HEK293T (cell line): Measurements from ENCODE around the gene IL10RB.

Experiments
- BHLHE40 ChIP-seq: fragments of 450-650 bp; IDR thresholded peaks from 2 replicates; pipeline ENCODE4 v1.6.1; 2016; ENCODE audit warnings: mild to moderate bottlenecking, moderate library complexity, borderline replicate concordance
- ELF4 ChIP-seq: fragments of 450-650 bp; IDR thresholded peaks from 2 replicates; pipeline ENCODE4 v1.6.1; 2017; ENCODE audit warnings: antibody characterized with exemption
- FOXM1 ChIP-seq: fragments of 450-650 bp; IDR thresholded peaks from 2 replicates; pipeline ENCODE4 v1.6.1; 2017; ENCODE audit warnings: mild to moderate bottlenecking, borderline replicate concordance
- L3MBTL2 ChIP-seq: fragments of 450-650 bp; conservative IDR thresholded peaks from 2 replicates; pipeline ENCODE4 v1.6.1; 2016; ENCODE audit warnings: mild to moderate bottlenecking
- SP1 ChIP-seq: fragments of 450-650 bp; IDR thresholded peaks from 2 replicates; pipeline ENCODE4 v1.6.1; 2017
- SUZ12 ChIP-seq: fragments of 450-650 bp; IDR thresholded peaks from 2 replicates; pipeline ENCODE4 v1.6.1; 2016; ENCODE audit warnings: mild to moderate bottlenecking
- TARDBP ChIP-seq: fragments of 450-650 bp; IDR thresholded peaks from 2 replicates; pipeline ENCODE4 v1.6.1; 2016
- ZNF384 ChIP-seq: fragments of 450-650 bp; IDR thresholded peaks from 2 replicates; pipeline ENCODE4 v1.6.1; 2016
- TF ChIP-seq, protein P1 (sequence below): fragments of 450-650 bp; IDR thresholded peaks from 2 replicates; pipeline ENCODE4 v1.6.1; 2016

DNA sequence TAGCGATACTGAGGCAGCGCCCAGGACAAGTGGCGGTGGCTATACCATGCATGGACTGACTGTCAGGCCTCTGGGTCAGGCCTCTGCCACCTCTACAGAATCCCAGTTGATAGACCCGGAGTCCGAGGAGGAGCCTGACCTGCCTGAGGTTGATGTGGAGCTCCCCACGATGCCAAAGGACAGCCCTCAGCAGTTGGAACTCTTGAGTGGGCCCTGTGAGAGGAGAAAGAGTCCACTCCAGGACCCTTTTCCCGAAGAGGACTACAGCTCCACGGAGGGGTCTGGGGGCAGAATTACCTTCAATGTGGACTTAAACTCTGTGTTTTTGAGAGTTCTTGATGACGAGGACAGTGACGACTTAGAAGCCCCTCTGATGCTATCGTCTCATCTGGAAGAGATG is 3.2 kb upstream of the IL10RB start:
- TF ChIP-seq ZNF384 (no peak), TARDBP (no peak), SUZ12 (no peak), FOXM1 (no peak), BHLHE40 (no peak), SP1 (no peak), ELF4 (no peak), L3MBTL2 (no peak)
- TF ChIP-seq, protein P1, sequence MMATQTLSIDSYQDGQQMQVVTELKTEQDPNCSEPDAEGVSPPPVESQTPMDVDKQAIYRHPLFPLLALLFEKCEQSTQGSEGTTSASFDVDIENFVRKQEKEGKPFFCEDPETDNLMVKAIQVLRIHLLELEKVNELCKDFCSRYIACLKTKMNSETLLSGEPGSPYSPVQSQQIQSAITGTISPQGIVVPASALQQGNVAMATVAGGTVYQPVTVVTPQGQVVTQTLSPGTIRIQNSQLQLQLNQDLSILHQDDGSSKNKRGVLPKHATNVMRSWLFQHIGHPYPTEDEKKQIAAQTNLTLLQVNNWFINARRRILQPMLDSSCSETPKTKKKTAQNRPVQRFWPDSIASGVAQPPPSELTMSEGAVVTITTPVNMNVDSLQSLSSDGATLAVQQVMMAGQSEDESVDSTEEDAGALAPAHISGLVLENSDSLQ = no peak
